ENCODE results near the gene SPATA31C1.
"Not testable (repeated sequence)": the region's sequence is repeated elsewhere in the genome, so short reads cannot be mapped to it uniquely, and the experiment has no call there.

The SPATA31C1 gene

GRCh38 chr9:87917662-87918061 is at the start of gene SPATA31C1:
TSS of gene SPATA31C1 (plus strand) at chr9:87917962.
- not testable (repeated sequence) for H3K27me3 Mint-ChIP-seq, H3K27ac Mint-ChIP-seq, ATAC-seq, DNase-seq, H3K4me3 Mint-ChIP-seq, H3K9me3 Mint-ChIP-seq, H3K4me1 Mint-ChIP-seq

- no peak for ATAC-seq
- H3K27me3 Mint-ChIP-seq, result peaks cover 17% of the 10 kb centered on the region
- H3K27ac Mint-ChIP-seq, result no peak overlapping the region
- H3K4me1 Mint-ChIP-seq, result no peaks in the 10 kb centered on the region
- no peak overlapping the region for H3K4me3 Mint-ChIP-seq
- H3K9me3 Mint-ChIP-seq, result peaks cover 8% of the 10 kb centered on the region in 2 donors
- no peak for DNase-seq
Observed at GRCh38 chr9:87868175-87868574, 49.6 kb upstream of the SPATA31C1 start.

- Mint-ChIP-seq H3K27ac (no peak overlapping the region), H3K4me3 (no peak overlapping the region), H3K4me1 (no peaks in the 10 kb centered on the region), H3K27me3 (peaks cover 18% of the 10 kb centered on the region), H3K9me3 (peaks cover 8% of the 10 kb centered on the region in 2 donors)
- DNase-seq, result no peak
- ATAC-seq, result no peak
Observed at GRCh38 chr9:87868635-87869034, 49.1 kb upstream of the SPATA31C1 start.

GRCh38 chr9:87869082-87869481 is 48.7 kb upstream of the SPATA31C1 start:
- DNase-seq (no peak), ATAC-seq (no peak)
- Mint-ChIP-seq H3K27me3 (peaks cover 18% of the 10 kb centered on the region), H3K4me1 (no peaks in the 10 kb centered on the region), H3K27ac (no peak overlapping the region), H3K4me3 (no peak overlapping the region), H3K9me3 (peaks cover 8% of the 10 kb centered on the region in 2 donors)

GRCh38 chr9:87871425-87872078 is 46.2 kb upstream of the SPATA31C1 start:
- H3K9me3 Mint-ChIP-seq, result peaks cover 8% of the 10 kb centered on the region in 2 donors
- no peak for DNase-seq
- H3K27me3 Mint-ChIP-seq, result peaks cover 30% of the 10 kb centered on the region
- no peaks in the 10 kb centered on the region for H3K4me1 Mint-ChIP-seq
- no peak overlapping the region for H3K27ac Mint-ChIP-seq
- no peak for ATAC-seq
- H3K4me3 Mint-ChIP-seq, result no peak overlapping the region

- ATAC-seq, result no peak
- no peak overlapping the region for H3K4me3 Mint-ChIP-seq
- H3K9me3 Mint-ChIP-seq, result peaks cover 8% of the 10 kb centered on the region in 2 donors
- no peak for DNase-seq
- H3K27ac Mint-ChIP-seq, result no peak overlapping the region
- no peaks in the 10 kb centered on the region for H3K4me1 Mint-ChIP-seq
- peaks cover 30% of the 10 kb centered on the region for H3K27me3 Mint-ChIP-seq
Observed at GRCh38 chr9:87872079-87872624, 45.6 kb upstream of the SPATA31C1 start.

- ATAC-seq (no peak), DNase-seq (no peak)
- Mint-ChIP-seq H3K27ac (no peak overlapping the region), H3K4me3 (no peak overlapping the region), H3K4me1 (no peaks in the 10 kb centered on the region), H3K27me3 (peaks cover 35% of the 10 kb centered on the region), H3K9me3 (peaks cover 8% of the 10 kb centered on the region in 2 donors)
Observed at GRCh38 chr9:87873607-87874303, 44.0 kb upstream of the SPATA31C1 start.

GRCh38 chr9:87874304-87874623 is 43.5 kb upstream of the SPATA31C1 start:
- Mint-ChIP-seq H3K4me1 (no peaks in the 10 kb centered on the region), H3K4me3 (no peak overlapping the region), H3K27me3 (peaks cover 35% of the 10 kb centered on the region), H3K9me3 (peaks cover 8% of the 10 kb centered on the region in 2 donors), H3K27ac (no peak overlapping the region)
- DNase-seq (no peak), ATAC-seq (no peak)

- H3K27me3 Mint-ChIP-seq, result peaks cover 35% of the 10 kb centered on the region
- no peak for ATAC-seq
- no peak for DNase-seq
- H3K4me3 Mint-ChIP-seq, result no peak overlapping the region
- no peaks in the 10 kb centered on the region for H3K4me1 Mint-ChIP-seq
- H3K9me3 Mint-ChIP-seq, result peaks cover under 1 to 1% of the 10 kb centered on the region in 2 donors
- H3K27ac Mint-ChIP-seq, result no peak overlapping the region
Observed at GRCh38 chr9:87875060-87875459, 42.7 kb upstream of the SPATA31C1 start.

GRCh38 chr9:87875831-87876545 is 41.8 kb upstream of the SPATA31C1 start:
- Mint-ChIP-seq H3K27ac (peak overlapping the region in 1 of 2 donors; percentile 48), H3K4me1 (no peaks in the 10 kb centered on the region), H3K27me3 (peaks cover 35% of the 10 kb centered on the region), H3K9me3 (no peaks in the 10 kb centered on the region), H3K4me3 (no peak overlapping the region)
- DNase-seq, result no peak
- ATAC-seq, result no peak

- ATAC-seq (peak; percentile 21), DNase-seq (no peak)
- H3K27ac Mint-ChIP-seq, result no peak overlapping the region
- H3K4me3 Mint-ChIP-seq, result no peak overlapping the region
- no peaks in the 10 kb centered on the region for H3K9me3 Mint-ChIP-seq
- H3K27me3 Mint-ChIP-seq, result peaks cover 35% of the 10 kb centered on the region
- no peaks in the 10 kb centered on the region for H3K4me1 Mint-ChIP-seq
Observed at GRCh38 chr9:87876708-87877107, 41.1 kb upstream of the SPATA31C1 start.

GRCh38 chr9:87878989-87879511 is 38.7 kb upstream of the SPATA31C1 start:
- H3K27me3 Mint-ChIP-seq, result peaks cover 25% of the 10 kb centered on the region
- DNase-seq, result no peak
- no peaks in the 10 kb centered on the region for H3K4me1 Mint-ChIP-seq
- H3K4me3 Mint-ChIP-seq, result no peak overlapping the region
- ATAC-seq, result no peak
- no peaks in the 10 kb centered on the region for H3K9me3 Mint-ChIP-seq
- no peak overlapping the region for H3K27ac Mint-ChIP-seq

- peaks cover 25% of the 10 kb centered on the region for H3K27me3 Mint-ChIP-seq
- DNase-seq, result no peak
- H3K4me3 Mint-ChIP-seq, result no peak overlapping the region
- no peaks in the 10 kb centered on the region for H3K9me3 Mint-ChIP-seq
- no peak overlapping the region for H3K27ac Mint-ChIP-seq
- ATAC-seq, result no peak
- H3K4me1 Mint-ChIP-seq, result no peaks in the 10 kb centered on the region
Observed at GRCh38 chr9:87880116-87880515, 37.6 kb upstream of the SPATA31C1 start.

GRCh38 chr9:87880683-87881082 is 37.1 kb upstream of the SPATA31C1 start:
- ATAC-seq (no peak), DNase-seq (no peak)
- H3K27me3 Mint-ChIP-seq, result peaks cover 22% of the 10 kb centered on the region
- H3K4me3 Mint-ChIP-seq, result no peak overlapping the region
- H3K4me1 Mint-ChIP-seq, result no peaks in the 10 kb centered on the region
- H3K9me3 Mint-ChIP-seq, result no peaks in the 10 kb centered on the region
- H3K27ac Mint-ChIP-seq, result no peak overlapping the region

- DNase-seq (no peak), ATAC-seq (no peak)
- Mint-ChIP-seq H3K27ac (no peak within 1 kb of the TSS), H3K9me3 (no peaks in the 10 kb centered on the region), H3K4me1 (no peaks in the 10 kb centered on the region), H3K4me3 (no peak within 1 kb of the TSS), H3K27me3 (peaks cover 3% of the 10 kb centered on the region)
Observed at GRCh38 chr9:87882627-87883026, 35.1 kb upstream of the SPATA31C1 start, which contains the start of gene SPATA31E1. TSS of gene SPATA31E1 (plus strand) at chr9:87882877. CDS start at chr9:87882892, 15 bp downstream.

- ATAC-seq, result peak; percentile 8
- no peaks in the 10 kb centered on the region for H3K4me1 Mint-ChIP-seq
- no peak overlapping the region for H3K4me3 Mint-ChIP-seq
- H3K9me3 Mint-ChIP-seq, result no peaks in the 10 kb centered on the region
- no peak for DNase-seq
- no peaks in the 10 kb centered on the region for H3K27me3 Mint-ChIP-seq
- no peak overlapping the region for H3K27ac Mint-ChIP-seq
Observed at GRCh38 chr9:87883274-87883673, 34.5 kb upstream of the SPATA31C1 start.
